Fibroblast of villous mesenchyme (primary cell): ENCODE measurements around the gene PRKCG. TPM values are rescaled to one million over a fixed set of nuclear protein-coding genes. Genes with fewer than 3 reads are reported as not detected.

Experiments
- DNase-seq: peaks from one replicate; pipeline ENCODE4 v3.0.0-alpha.2; 2010; ENCODE audit warnings: low read depth
- H3K4me3 ChIP-seq: 2 replicates; pipeline ENCODE4 v1.5.1; 2011; ENCODE audit warnings: low read depth, mild to moderate bottlenecking, low read length
- CTCF ChIP-seq: IDR thresholded peaks from 2 replicates; pipeline ENCODE4 v1.5.1; 2012; ENCODE audit warnings: low read depth, mild to moderate bottlenecking, low read length; ENCODE audit not compliant: insufficient read depth
- total RNA-seq: library from RNA; depleted of rRNA; stranded (reverse); fragments of >200 nt; gene quantifications from 2 replicates; pipeline ENCODE4 v1.2.3, GENCODE V29; 2012

PRKCG gene
- total RNA-seq, 1 donor, result 0.43 TPM

- no peak for DNase-seq
- TF ChIP-seq CTCF, result no peak
Observed at GRCh38 chr19:53885036-53885435, 3.0 kb downstream of the PRKCG start.

GRCh38 chr19:53892301-53892980 lies 10.4 kb downstream of the PRKCG start:
- no peak for TF ChIP-seq CTCF
- no peak overlapping the region for H3K4me3 ChIP-seq
- no peak for DNase-seq

More at GRCh38 chr19:53885036-53885435, 3.0 kb downstream of the PRKCG start:
- no peak overlapping the region for H3K4me3 ChIP-seq

GRCh38 chr19:53892981-53893325 lies 11.0 kb downstream of the PRKCG start:
- DNase-seq, result no peak
- H3K4me3 ChIP-seq, result no peak overlapping the region
- no peak for TF ChIP-seq CTCF

- DNase-seq, result no peak
- no peak overlapping the region for H3K4me3 ChIP-seq
- no peak for TF ChIP-seq CTCF
Observed at GRCh38 chr19:53894707-53895106, 12.7 kb downstream of the PRKCG start.

- DNase-seq, result no peak
- TF ChIP-seq CTCF, result no peak
- no peak overlapping the region for H3K4me3 ChIP-seq
Observed at GRCh38 chr19:53896682-53897081, 14.7 kb downstream of the PRKCG start.

GRCh38 chr19:53897459-53897858 lies 15.5 kb downstream of the PRKCG start:
- no peak overlapping the region for H3K4me3 ChIP-seq
- DNase-seq, result no peak
- TF ChIP-seq CTCF, result no peak

- no peak for DNase-seq
- TF ChIP-seq CTCF, result no peak
- H3K4me3 ChIP-seq, result no peak overlapping the region
Observed at GRCh38 chr19:53898166-53898565, 16.2 kb downstream of the PRKCG start.
